Astrocyte (in vitro differentiated cells and primary cell): ENCODE data around the gene OPRL1.

Source experiments
- EZH2 ChIP-seq: IDR thresholded peaks from 2 replicates; pipeline ENCODE4 v1.6.1; 2012; ENCODE audit warnings: mild to moderate bottlenecking, low read length, inconsistent platforms; ENCODE audit not compliant: insufficient read depth
- TF ChIP-seq, protein P1 (sequence below): IDR thresholded peaks from 2 replicates; pipeline ENCODE4 v1.5.1; 2011; ENCODE audit warnings: low read depth, mild to moderate bottlenecking, inconsistent platforms, low read length, moderate library complexity; ENCODE audit not compliant: insufficient read depth

DNA sequence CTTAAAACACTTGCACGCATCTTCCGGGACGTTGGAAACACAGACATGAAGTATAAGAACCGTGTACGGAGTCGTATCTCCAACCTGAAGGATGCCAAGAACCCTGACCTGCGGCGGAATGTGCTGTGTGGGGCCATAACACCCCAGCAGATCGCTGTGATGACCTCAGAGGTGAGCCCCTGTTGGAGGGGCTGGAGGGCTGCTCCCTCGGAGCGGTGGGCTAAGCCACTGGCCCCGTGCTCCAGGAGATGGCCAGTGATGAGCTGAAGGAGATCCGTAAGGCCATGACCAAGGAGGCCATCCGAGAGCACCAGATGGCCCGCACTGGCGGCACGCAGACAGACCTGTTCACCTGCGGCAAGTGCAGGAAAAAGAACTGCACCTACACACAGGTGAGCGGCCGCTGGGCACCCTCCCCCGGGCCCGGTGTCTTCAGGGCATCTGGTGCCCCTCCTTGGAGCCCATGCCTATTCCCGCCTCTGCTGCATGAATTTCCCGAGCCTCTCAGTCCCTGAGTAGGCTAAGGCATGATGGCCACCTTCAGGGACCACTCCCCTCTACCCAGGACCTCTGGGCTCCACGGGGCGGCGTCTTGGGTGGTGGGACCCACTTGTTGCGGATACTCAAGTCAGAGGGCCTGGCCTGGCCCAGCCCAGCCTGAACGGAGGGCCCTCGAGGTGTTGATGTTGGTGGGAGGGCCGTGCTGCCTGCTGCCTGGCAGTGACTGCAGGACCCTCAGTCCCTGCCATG lies 9.5 kb upstream of the OPRL1 start:
- TF ChIP-seq, protein P1, sequence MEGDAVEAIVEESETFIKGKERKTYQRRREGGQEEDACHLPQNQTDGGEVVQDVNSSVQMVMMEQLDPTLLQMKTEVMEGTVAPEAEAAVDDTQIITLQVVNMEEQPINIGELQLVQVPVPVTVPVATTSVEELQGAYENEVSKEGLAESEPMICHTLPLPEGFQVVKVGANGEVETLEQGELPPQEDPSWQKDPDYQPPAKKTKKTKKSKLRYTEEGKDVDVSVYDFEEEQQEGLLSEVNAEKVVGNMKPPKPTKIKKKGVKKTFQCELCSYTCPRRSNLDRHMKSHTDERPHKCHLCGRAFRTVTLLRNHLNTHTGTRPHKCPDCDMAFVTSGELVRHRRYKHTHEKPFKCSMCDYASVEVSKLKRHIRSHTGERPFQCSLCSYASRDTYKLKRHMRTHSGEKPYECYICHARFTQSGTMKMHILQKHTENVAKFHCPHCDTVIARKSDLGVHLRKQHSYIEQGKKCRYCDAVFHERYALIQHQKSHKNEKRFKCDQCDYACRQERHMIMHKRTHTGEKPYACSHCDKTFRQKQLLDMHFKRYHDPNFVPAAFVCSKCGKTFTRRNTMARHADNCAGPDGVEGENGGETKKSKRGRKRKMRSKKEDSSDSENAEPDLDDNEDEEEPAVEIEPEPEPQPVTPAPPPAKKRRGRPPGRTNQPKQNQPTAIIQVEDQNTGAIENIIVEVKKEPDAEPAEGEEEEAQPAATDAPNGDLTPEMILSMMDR: no peak
- TF ChIP-seq EZH2: no peak
